Posterior vena cava (tissue), 2 donors: ENCODE measurements around the gene RIMKLA. TPM values are rescaled to one million over a fixed set of nuclear protein-coding genes. Genes with fewer than 3 reads are reported as not detected.

ENCODE experiments used
- DNase-seq: peaks from one replicate; pipeline ENCODE4 v3.0.0-alpha.2; 2020; ENCODE audit warnings: low spot score
- intact Hi-C, 2 donors: fragments of 100-400 bp; cut with DNase I; formaldehyde crosslinking; loops; one replicate each; pipeline versions ENCODE4 v1.14.1 to v1.14.2; 2022 to 2023
- total RNA-seq, 2 donors: library from RNA; stranded (reverse); fragmentation: NEBNext Ultra II Directional; extraction: Animal tissue kit (Norgen Biotek cat#: 25700); gene quantifications; one replicate each; pipeline ENCODE4 v1.2.1, GENCODE V29; 2021
- donor health status: DM: yes; HTN: yes; CAD: no.
- donor health status: DM: yes; HTN: yes; CAD: no.

Gene RIMKLA
- total RNA-seq, 2 donors from 2014 or later = 0.24 to 0.74 TPM

DNA sequence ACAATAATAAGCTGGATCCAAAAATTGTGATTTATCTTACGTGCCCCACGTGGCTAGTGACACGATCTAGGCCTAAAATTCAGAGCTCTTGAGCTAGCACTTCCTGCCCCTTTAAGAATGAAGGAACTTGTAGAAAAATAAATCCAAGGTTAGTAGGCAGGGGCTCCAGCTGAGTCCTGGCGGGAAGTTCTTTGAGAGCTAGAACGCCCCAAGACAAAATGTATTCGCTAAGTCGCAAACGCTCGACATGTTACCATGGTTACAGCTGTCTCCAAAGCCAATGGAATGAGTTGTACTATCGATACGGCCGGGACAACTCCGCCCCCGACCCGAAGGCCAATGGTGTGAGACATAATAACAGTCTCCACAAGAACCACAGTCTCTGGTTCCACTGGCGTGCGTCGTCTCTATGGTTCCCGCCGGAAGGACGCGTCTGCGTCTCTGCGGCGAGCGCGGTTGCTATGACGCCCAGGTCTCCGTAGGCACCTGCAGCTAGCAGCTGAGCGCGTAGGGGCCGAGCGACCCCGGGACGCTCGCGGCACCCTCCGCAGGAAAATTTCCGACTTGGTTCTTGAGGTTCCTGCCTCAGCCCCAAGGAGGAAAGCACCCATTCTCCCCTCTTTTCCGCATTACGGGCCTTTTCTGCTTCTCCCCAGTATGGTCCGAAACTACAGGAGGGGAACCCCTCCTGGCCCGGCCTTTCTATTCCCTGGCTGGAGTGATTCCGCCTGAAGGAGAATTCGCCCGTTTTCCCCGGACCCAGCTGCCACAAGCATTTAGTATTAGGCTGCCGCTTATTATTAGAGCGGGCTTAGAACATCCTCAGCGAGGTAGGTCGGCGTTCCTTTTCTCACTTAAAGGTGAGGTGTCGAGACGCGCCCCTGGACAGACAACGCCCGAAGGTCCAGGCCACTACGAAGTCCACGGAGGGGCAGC, 82.5 kb downstream of the RIMKLA start, which contains the start of gene CCDC30:
TSS of gene CCDC30 (plus strand) at position 459 of the 936 bp plus-strand sequence. CDS start 17,266 bp downstream, outside the sequence.
- DNase-seq = peak; percentile 98
- intact Hi-C loops = no loop called here

DNA sequence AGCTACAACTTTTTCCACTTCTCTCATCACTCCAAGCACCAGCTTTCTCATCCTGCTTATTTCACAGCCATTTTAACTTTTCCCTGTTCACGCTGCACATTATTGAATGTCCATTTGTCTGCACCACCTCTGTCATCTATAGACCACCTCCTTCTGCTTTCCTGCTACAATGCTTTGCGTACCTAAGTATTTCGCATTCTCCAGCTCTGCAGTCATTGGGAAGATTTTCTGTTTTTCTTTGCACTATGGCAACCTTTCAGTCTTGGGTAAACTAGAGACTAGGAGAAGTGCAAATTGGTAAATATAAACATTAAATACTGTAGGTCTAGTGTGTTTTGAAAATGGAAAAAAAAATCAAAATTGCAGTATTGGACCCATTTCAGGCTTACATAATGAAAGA, 83.3 kb downstream of the RIMKLA start:
- DNase-seq = no peak
- intact Hi-C loops = no loop called here

DNA sequence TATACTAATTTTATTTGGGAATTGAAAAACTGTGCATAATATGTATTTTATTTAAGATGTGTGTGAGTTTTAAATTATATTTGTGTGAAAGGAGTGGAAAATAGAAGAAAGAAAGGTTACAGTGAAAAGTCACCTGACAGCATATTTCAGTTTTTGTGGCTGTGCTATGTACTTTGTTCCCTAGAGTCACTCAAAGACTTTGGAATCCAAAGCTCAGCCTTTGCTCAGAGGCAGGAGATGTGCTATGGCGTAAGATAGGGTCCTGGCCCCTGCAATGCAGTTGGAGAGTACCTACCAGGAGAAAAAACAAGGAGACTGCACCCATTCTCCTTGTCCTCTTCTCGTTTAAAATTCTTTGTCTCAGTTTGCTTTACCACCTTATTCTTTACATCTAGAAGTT, 85.4 kb downstream of the RIMKLA start:
- DNase-seq = no peak
- intact Hi-C loops = no loop called here

DNA sequence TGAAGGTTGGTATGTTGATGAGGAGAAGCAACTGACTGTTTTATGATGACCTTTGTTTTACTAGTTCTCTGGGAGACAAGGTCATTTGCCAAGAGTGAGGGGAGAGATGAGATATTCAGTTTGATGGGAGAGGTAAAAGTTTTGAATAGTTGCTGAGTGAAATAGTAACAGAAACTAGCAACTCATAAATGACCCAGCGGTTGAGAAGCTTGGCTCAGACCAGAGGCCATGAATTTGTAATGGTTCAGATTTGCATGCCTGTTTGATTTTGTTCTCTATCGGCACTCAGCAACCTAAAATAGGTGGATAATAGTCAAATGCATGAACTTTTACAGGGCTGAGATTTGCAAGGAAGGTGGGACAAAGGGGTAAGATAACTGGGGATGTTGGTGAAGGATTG, 89.1 kb downstream of the RIMKLA start:
- intact Hi-C loops = no loop called here
- DNase-seq = no peak

Other genes with a start within 250 kb of the RIMKLA start
- not detected for gene GUCA2B, start 227.4 kb upstream of the RIMKLA start, total RNA-seq
- not detected for gene GUCA2A, start 216.0 kb upstream of the RIMKLA start, total RNA-seq
- 10 to 100 TPM; 44.3 to 45.4 TPM for gene FOXJ3, start 45.6 kb upstream of the RIMKLA start, total RNA-seq
- gene ZMYND12, start 75.2 kb downstream of the RIMKLA start, total RNA-seq = under 1 TPM in 1 of 2 donors, not detected in 1; 0.69 TPM
- gene PPCS, start 75.8 kb downstream of the RIMKLA start, total RNA-seq = 10 to 100 TPM; 47.0 to 55.9 TPM
- 1 to 10 TPM; 4.3 to 4.6 TPM for gene CCDC30, start 82.5 kb downstream of the RIMKLA start, total RNA-seq